T-helper 22 cell (primary cell): ENCODE results near the gene TRIL.

ENCODE experiments used
- DNase-seq: peaks from one replicate; pipeline ENCODE4 v3.0.0-alpha.2; 2020; ENCODE audit warnings: low read depth

TRIL gene, protein sequence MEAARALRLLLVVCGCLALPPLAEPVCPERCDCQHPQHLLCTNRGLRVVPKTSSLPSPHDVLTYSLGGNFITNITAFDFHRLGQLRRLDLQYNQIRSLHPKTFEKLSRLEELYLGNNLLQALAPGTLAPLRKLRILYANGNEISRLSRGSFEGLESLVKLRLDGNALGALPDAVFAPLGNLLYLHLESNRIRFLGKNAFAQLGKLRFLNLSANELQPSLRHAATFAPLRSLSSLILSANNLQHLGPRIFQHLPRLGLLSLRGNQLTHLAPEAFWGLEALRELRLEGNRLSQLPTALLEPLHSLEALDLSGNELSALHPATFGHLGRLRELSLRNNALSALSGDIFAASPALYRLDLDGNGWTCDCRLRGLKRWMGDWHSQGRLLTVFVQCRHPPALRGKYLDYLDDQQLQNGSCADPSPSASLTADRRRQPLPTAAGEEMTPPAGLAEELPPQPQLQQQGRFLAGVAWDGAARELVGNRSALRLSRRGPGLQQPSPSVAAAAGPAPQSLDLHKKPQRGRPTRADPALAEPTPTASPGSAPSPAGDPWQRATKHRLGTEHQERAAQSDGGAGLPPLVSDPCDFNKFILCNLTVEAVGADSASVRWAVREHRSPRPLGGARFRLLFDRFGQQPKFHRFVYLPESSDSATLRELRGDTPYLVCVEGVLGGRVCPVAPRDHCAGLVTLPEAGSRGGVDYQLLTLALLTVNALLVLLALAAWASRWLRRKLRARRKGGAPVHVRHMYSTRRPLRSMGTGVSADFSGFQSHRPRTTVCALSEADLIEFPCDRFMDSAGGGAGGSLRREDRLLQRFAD

DNA sequence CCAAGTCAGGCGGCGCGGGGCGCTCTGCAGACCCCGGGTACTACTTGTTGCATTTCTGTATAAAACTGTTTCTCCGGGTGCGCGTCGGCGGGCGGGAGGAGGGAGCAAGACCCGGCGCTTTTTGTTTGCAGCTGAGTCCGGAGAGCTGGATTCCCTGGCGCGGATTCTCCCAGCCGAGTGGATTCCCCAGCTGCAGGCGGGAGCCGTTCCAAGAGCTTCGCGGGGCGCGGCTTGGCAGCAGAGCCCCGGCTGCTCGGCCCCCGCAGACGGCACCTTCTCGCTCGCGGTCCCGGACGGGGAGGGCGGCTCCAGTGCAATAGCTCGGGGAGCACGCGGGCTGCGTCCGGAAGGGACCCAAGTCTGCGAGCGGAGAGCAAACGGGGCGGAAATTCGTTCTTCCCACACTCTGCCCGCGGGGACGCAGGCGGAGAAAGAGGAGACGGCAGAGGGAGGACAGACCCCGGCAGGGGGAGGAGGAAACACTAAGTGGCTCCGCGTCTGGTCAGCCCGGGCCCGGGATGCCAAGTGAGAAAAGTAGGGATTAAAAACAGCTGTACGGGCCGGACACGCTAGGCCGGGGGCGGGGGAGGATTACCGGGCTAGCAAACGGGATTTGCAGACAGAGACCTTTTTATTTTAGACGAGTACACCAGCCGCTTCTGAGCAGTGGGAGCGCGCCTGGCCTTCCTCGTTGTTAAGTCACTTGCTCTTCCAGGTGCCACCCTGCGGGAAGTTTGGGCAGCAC is at the start of gene TRIL:
TSS of gene TRIL (minus strand) at position 96 of the 745 bp plus-strand sequence. CDS start 284 bp downstream, outside the sequence.
- DNase-seq, result no peak

DNA sequence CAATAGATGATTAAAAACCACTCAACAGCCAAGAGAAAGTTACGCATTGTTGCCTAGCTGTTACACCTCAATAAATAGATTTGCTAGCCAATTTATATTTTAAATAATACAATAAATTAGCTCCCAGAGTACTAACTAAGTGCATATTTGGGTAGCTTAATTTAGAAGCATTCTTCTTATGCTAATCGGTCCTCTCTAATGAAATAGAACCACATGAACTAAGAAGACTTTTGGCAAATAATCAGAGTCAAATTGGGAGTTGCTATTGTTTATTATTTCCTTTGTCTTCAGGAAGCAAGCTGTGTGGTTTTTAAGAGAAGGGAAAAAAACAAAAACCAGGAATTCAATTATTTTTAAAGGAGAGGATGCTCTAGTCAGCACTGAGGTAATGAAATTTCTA is 49.0 kb upstream of the TRIL start:
- no peak for DNase-seq

DNA sequence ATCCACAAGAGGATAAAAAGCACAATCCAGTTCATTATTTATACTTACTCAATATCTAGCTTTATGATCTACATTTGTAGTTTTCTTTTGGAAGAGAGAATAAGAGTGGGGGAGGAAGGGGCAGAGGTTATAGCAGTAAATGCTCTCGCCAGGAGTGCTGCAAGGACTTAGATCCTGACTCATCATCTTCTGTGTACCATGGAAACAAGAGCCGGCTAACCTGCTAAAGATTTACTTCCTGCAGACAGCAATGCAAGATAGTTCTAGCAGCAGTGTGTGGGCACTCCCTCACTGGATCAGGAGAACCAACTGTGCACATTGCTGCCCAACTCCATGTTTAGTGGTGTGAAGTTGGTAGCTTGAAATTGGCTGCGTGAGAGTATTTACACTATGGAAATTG is 47.7 kb upstream of the TRIL start:
- no peak for DNase-seq

DNA sequence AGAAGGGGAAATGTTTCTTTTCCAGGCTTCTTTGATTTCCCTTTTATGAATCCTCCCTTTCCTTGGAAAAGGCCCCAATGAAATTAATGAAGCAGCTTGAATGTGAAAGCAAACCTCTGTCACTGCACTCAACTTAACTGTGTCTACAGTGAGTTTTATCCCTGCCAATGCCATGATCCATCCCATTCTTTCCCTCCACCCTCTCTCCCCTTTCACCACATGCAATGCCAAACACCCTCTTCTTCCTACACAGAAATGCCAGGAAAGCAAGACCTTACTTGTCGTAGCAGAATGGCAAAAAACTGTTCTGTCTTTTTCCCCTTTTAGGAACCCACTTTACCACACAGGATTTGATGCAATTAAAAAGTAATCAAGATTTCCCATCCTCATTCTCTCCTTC is 47.3 kb upstream of the TRIL start:
- DNase-seq, result no peak

DNA sequence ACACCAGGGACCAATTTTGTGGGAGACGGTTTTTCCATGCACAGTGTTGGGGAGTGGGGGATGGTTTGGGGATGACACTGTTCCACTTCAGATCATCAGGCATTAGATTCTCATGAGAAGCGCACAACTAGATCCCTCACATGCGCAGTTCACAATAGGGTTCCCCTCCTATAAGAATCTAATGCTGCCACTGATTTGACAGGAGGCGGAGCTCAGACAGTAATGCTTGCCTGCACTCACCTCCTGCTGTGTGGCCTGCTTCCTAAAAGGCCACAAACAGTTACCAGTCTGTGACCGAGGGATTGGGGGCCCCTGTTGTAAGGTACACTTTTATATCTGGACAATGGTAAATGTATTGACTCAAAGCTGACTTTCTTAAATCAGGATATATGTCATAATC is 45.6 kb upstream of the TRIL start:
- no peak for DNase-seq

DNA sequence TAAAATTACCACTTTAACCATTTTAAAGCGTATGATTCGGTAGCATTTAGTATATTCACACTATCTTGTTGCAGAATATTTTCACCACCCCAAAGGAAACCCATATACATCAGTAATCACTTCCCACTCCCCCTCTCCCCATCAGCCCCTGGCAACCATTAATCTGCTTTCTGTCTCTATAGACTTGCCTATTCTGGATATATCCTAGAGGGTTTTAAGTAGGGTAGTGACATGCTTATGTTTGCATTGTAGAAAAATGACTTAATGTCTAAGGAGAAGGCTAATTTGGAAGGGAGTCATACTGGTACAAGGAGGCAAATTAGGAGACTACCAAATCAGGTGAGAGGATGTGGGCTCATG is 42.6 kb upstream of the TRIL start:
- no peak for DNase-seq

DNA sequence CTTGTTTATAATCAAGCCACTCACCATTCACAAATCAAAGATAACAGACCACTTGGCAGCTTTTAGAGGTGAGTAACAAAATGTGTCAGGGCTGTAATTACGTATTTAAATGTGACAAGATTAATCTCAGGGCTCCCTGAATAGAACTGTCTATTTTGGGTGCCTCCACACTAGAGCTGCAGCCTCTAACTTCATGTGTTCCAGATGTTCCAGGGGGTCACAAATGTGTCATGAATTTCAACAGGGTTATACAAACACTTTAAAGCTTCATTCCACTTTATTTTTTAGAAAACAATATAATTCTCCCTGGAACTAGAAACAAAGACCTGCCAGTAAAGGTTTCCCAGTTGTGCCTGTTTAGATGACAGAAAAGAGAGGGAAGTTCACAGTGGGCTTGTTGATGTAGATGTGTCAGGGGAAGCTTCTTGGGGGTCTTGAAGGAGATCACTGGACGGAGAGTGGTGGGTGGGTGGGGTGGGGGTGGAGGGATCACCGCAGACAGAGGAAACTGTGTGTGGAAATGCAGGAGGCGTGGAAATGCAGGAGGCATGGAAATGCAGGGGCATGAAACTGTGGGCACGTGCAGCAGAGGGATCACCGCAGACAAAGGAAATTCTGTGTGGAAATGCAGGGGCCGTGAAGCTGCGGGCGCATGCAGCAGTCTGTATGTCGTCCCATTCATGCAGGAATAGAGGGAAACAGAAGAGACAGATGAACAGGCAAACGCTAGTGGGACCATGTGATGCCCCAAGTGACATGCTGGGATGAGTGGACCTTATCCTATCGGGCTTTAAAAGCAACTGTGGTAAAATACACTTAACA is 42.0 kb upstream of the TRIL start:
- no peak for DNase-seq

DNA sequence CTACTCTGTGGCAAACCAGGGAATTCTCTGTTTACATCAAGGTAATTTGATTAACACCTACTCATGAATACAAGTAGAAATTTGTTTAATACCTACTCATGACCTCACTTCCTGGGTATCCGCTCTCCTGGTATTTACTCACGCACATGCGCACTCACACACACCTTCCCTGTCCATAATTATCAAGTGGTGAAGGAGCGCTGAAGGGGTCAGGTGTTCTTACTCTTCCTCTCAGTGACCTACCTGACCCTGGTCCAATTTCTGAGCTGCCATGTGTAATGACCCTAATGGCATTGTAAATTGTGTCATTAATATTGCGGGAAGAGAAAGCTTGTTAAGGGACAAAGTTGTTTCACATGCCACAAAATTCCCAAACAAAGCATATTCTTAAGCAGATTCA is 41.3 kb upstream of the TRIL start:
- no peak for DNase-seq

DNA sequence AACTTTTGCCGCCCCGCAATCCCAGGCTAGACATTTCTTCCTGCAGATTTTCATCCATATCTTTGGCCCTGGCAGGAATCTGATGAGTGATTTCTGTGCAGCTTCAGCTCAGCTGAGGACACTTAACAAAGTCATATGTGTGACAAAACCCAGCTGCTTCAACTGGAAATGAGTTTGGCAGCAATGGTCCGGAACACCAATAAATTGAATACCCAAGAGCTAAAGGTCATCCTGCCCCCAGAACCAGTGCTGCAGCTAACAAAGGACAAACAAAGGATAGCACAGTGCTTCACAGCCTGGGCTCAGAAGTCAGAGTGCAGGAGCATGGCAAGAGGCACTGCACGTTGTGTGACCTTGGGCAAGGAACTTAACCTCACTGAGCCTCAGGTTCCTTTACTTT is 40.0 kb upstream of the TRIL start:
- no peak for DNase-seq

DNA sequence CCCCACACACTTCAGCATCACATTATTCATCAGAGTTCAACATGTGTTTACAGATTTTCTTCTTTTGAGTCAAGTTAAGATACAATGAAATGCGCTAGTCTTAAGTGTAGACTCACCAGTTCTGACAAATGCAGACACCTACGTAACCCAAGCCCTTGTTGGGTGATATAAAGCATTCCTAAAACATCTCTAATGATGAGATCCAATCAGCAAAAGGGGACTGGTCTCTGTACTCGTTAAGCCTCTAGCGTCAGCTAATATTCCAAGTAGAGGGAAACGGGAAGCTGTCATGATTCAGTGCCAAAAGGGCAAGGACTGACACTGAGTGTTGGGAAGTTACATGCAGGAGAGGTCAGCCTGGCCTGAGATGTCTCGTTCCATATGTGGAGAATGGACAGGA is 38.7 kb upstream of the TRIL start:
- DNase-seq, result no peak

DNA sequence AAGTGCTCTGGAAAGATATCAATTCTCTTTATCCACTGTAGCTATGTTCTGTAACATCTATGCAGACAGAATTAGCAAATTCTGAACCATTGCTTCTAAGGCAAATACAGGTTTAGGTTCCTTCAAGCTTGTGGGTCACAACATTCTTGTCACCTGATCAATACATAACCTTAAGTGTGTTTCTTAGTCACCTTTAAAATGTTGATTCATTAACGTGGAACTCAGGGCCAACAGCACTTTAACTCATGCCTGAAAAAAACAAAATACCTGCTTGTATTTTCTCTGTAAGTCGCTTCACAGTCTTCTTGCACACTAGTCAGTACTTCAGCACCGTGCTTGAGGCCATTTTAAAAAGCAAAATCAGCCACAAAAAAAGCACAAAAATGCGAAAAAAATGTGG is 35.2 kb upstream of the TRIL start:
- DNase-seq, result no peak

DNA sequence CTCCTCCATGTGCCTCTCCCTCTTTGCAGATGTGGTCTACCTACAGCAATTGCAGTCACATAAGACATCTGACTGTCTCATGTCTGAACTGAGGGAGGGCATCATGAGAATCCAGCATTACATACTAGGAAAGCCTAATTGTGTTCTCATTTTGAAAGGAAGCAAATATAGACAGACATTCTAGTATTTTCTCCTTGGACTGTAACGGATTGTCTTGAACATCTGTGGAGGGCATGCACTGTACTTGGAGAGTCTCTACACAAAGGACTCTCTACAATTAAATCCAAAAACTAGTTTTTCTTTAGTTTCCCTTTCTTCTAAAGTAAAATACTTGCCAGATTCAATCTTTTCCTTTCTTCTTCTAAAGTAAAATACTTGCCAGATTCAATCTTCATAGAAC is 34.7 kb upstream of the TRIL start:
- DNase-seq, result no peak

DNA sequence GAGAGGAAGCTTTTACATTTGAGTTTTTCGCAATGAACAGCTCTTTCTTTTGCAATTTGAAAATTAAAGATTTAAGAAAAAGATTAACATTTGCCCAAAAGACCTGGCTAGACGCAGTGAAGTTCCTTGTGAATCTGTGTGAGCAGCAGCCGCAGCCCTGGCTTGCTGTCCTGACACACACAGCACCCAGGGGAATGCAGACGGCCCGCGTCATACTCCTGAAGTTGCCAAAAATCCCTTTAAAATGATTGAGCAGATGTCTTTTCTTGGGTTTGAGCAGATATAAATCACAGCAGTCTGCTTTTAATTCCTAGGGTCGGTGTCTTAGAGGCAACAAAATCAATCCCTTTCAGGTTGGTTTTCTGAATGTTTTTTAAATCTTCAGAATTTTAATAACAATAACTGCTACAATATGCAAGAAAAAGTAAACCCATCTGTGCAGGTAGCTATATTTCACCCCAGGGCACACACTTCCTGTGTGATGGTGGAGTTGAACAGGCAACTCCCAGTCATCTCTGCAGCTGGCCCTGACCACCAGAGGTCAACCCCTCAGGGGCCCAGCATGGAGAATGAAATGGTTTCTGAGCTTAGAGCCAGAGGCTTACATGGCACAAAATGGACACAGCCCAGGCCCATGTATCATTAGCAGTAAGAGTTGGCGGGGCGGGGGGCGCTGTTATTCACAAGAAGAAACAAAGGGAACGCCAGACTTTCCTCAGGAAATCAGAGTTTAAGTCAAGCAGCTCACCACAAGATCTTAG is 32.2 kb upstream of the TRIL start:
- DNase-seq, result no peak

DNA sequence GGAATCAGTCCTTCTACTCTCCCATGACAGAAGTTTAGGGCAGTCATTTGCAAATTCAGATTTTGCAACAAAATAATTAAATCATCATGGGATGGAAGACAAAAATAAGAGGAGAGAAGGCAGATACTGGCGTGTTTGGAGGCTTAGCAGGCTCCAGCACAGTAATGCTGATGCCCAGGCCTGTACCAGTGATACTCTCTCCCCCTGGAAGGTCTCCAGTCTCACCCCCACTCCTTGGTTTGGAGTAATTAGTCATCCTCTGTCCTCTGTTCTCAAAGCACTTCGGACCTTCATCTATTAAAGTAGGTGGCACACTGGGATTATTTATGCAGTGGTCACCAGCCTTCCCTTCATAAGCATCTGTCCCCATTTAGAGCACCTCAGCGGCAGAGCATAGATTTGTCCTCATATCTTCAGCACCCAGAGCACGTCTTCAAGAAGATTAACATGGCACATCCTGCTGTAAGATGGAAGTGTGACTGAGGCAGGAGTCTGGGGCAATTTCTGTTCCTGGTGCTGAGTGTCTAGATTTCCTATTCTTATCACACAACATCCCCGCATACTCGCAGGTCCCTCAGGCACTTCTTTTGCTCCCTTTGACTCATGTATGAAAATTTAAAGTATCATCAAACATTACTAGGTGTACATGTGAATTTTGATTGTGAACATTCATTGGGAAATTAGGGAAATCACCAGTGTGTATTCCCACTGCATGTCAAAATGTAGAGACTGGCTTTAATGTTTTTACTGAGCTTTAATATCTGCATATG is 31.3 kb upstream of the TRIL start:
- DNase-seq, result no peak

DNA sequence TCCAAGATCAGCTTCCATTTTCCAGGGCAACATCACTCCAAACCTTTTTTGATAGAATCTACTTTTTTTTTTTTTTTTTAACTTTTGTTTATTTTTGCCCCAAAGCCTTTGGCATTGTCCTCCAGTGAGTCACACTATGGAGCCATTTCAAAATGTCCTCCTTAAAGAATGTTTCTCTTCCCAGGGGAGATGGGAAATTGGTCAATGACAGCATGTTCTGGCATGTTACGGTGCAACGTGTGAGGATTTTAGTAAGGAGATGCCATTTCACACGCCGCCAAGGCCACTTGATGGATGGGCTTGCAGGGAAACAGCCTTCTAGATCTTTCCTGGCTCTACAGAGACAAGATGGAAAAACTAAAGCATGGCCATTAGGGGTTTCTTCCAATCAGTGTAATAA is 30.7 kb upstream of the TRIL start:
- no peak for DNase-seq

DNA sequence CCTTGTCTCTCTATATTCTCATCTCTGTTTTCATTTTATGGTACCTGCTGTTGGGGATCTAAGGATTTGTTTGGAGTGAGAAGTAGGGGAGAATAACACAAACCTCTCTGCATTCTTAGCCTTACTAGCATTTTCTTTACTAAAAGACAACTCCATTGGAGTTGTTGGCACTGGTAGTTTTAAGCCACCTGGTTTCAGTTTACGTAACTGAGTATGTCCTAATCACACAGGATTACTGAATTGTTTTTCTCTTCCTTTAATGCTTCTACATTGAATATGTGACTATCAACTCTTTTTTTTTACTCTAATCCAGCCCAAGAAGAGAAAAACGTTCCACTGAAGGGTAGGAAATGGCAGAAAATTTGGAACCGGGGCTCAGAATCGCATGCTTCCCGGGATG is 30.0 kb upstream of the TRIL start:
- no peak for DNase-seq

DNA sequence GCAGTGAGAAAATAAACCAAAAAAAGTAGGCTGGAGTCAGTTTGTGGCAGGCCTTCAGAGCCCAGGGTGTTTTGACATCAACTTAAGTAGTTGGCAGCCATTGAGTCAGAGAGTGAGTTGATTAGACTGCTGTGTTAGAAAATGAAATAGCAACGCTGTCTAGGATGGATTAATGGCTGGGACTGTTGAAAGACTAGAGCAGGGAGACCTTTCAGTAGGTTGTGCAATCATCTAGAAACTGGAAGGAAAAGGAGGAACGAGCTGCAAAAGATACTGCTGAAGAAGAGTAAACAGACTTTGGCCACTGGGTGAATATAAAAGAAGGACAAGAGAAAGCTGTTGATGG is 28.6 kb upstream of the TRIL start:
- DNase-seq, result no peak

DNA sequence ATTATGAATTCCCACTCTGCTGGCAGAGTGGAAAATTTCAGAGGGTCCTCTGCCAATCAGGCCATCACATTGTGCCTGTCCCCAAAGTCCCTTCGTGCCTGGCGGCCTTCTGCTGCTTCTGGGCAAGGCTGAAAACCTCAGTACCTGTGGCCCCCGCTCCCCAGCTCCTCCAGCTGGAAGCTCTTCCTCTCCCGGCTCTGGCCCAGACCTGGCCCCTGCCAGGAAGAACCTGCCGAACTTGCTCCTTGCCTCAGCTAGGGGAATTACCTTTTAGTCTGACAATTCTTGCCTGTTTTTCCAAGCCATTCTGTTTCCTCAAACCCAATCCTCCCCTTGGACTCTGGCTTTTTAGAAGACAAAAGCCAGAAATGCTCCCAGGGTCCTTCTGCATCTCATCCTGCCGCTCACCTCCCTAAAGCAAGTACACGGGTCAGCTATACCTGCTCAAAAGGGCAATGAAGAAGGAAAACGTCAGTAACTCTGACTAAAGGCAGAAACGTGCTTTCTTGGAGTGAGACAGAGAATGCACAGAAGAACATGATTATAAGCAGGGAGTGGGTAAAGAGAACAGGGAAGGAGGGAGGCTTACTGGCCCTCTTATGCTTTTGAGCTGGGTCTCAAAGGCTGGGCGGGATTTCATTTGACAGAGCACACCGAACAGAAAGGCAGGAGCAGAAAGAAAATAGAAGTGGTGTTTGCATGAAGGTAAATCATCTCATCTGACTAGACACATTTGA is 28.1 kb upstream of the TRIL start:
- no peak for DNase-seq

DNA sequence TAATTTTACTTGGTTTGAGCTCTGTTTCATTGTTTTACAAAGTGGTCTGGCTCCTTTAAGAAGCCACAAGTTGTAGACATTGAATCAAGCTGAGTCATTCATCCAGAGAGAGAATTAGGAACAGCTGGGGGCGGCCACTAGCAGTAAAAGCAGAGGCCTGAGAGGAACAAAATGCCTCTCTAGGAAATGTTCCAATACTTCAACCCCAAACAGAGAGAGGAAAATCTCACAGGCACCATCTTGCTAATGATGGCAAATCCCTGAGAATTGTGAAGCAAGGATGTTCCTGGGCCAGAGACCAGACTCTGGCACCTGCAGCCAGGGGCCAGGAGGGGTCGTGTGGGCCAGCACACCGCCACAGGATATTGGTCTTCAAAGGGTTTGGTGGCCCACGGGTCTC is 26.5 kb upstream of the TRIL start:
- DNase-seq, result no peak

DNA sequence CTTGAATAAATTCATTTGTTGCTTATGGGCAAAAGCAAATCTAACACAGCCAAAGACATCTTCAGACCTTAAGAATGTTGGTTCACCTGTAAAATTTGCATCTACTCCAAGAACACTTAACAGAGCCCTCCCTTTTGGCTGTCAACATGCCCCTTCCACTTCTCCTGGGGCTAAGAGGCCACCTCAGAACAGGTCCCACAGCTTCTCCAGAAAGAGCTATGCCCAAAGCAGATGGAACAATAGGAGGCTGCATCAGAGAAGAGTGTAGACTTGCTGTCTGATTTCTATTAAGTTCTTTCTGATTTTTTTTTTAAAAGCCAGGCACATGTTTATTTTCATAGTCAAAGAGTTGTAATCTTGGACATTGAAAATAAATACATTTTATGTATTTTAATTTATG is 26.1 kb upstream of the TRIL start:
- no peak for DNase-seq
